Adrenal gland (tissue), 5 donors: Measurements from ENCODE around the gene TMEM207.

Experiments
- CTCF ChIP-seq, 6 experiments: fragments of 450-650 bp in 4 of 6; fragments of 200-600 bp in 2 of 6; sonication (generic) in 1 of 6; IDR thresholded peaks; 1 replicate in 5 of 6; 2 replicates in 1 of 6; pipeline versions ENCODE4 v1.5.1 to v1.8.0; 2016 to 2021; ENCODE audit warnings: antibody characterized with exemption in 6 of 6, mild to moderate bottlenecking in 2 of 6, moderate library complexity in 1 of 6
- POLR2A ChIP-seq, 2 donors: fragments of 450-650 bp; IDR thresholded peaks; one replicate each; pipeline ENCODE4 v1.6.1; 2017; ENCODE audit warnings: antibody characterized with exemption in 2 of 2, mild to moderate bottlenecking in 2 of 2, moderate library complexity in 1 of 2
- donor health status: DM: no; HTN: no; CAD: no.

- TF ChIP-seq CTCF (IDR thresholded peaks at IDR 0.05) (no peak), POLR2A (IDR thresholded peaks at IDR 0.05) (no peak)
Measured at GRCh38 chr3:190444006-190444405, 5.7 kb downstream of the TMEM207 start.
